ENCODE results near the gene SPATA20.

The SPATA20 gene

GRCh38 chr17:50547035-50547735 is at the start of gene SPATA20:
Gene SPATA20 (plus strand): TSS chr17:50547174. CDS start chr17:50547209, 35 bp downstream.
- DNase-seq (ENCODE audit: low read depth in 4 of 4, low spot score in 1 of 4), result peak; percentile 59 to 83 (median 66)

- DNase-seq (ENCODE audit: low read depth in 4 of 4, low spot score in 1 of 4), result no peak
Measured at GRCh38 chr17:50498021-50498874, 48.7 kb upstream of the SPATA20 start.

GRCh38 chr17:50499270-50499669 is 47.7 kb upstream of the SPATA20 start:
- no peak for DNase-seq (ENCODE audit: low read depth in 4 of 4, low spot score in 1 of 4)

- DNase-seq (ENCODE audit: low read depth in 4 of 4, low spot score in 1 of 4), result no peak
Measured at GRCh38 chr17:50499721-50500120, 47.3 kb upstream of the SPATA20 start.

- DNase-seq (ENCODE audit: low read depth in 4 of 4, low spot score in 1 of 4), result no peak
Measured at GRCh38 chr17:50501054-50501453, 45.9 kb upstream of the SPATA20 start.

GRCh38 chr17:50502301-50502990 is 44.5 kb upstream of the SPATA20 start:
- no peak for DNase-seq (ENCODE audit: low read depth in 4 of 4, low spot score in 1 of 4)

- DNase-seq (ENCODE audit: low read depth in 4 of 4, low spot score in 1 of 4), result no peak
Measured at GRCh38 chr17:50505591-50506130, 41.3 kb upstream of the SPATA20 start.

GRCh38 chr17:50506298-50506697 is 40.7 kb upstream of the SPATA20 start:
- DNase-seq (ENCODE audit: low read depth in 4 of 4, low spot score in 1 of 4), result no peak

GRCh38 chr17:50507871-50508572 is 39.0 kb upstream of the SPATA20 start, which contains the start of gene MYCBPAP:
Gene MYCBPAP (plus strand): TSS chr17:50508439. CDS start chr17:50508675, 236 bp downstream.
- DNase-seq (ENCODE audit: low read depth in 4 of 4, low spot score in 1 of 4), result peak; percentile 33 to 70 (median 57)

GRCh38 chr17:50508573-50509460 is 38.2 kb upstream of the SPATA20 start:
- no peak for DNase-seq (ENCODE audit: low read depth in 4 of 4, low spot score in 1 of 4)

GRCh38 chr17:50511058-50511457 is 35.9 kb upstream of the SPATA20 start:
- DNase-seq (ENCODE audit: low read depth in 4 of 4, low spot score in 1 of 4), result peak in 2 of 4 experiments; percentile 18 to 40

- no peak for DNase-seq (ENCODE audit: low read depth in 4 of 4, low spot score in 1 of 4)
Measured at GRCh38 chr17:50513495-50513894, 33.5 kb upstream of the SPATA20 start.

GRCh38 chr17:50514388-50514787 is 32.6 kb upstream of the SPATA20 start:
- DNase-seq (ENCODE audit: low read depth in 4 of 4, low spot score in 1 of 4), result no peak

- no peak for DNase-seq (ENCODE audit: low read depth in 4 of 4, low spot score in 1 of 4)
Measured at GRCh38 chr17:50514936-50515702, 31.9 kb upstream of the SPATA20 start.

GRCh38 chr17:50517011-50517410 is 30.0 kb upstream of the SPATA20 start:
- no peak for DNase-seq (ENCODE audit: low read depth in 4 of 4, low spot score in 1 of 4)

- DNase-seq (ENCODE audit: low read depth in 4 of 4, low spot score in 1 of 4), result no peak
Measured at GRCh38 chr17:50517504-50518383, 29.2 kb upstream of the SPATA20 start.

GRCh38 chr17:50518384-50519023 is 28.5 kb upstream of the SPATA20 start:
- no peak for DNase-seq (ENCODE audit: low read depth in 4 of 4, low spot score in 1 of 4)
